OCI-LY3 (cell line): ENCODE results near the gene RAB11B.

Experiments used
- CTCF ChIP-seq: fragments of 200-600, 300-600 bp; sonication (generic); IDR thresholded peaks from 2 replicates; pipeline ENCODE4 v1.5.1; 2014; ENCODE audit warnings: antibody characterized with exemption, low read length, low read depth
- EZH2phosphoT487 ChIP-seq: fragments of 200-600 bp; shearing (Covaris generic); IDR thresholded peaks from 2 replicates; pipeline ENCODE4 v1.6.1; 2018; ENCODE audit warnings: antibody characterized with exemption, mixed run types, low read depth

GRCh38 chr19:8403820-8404109 is 13.6 kb downstream of the RAB11B start:
- TF ChIP-seq CTCF (no peak), EZH2phosphoT487 (no peak)
